OCI-LY1 (cell line): Measurements from ENCODE around the gene ITGA2.
A peak's percentile ranks its signal among the peaks of the same experiment; 100 is the strongest.

Experiments
- H2AFZ ChIP-seq: fragments of 200-600 bp; sonication (generic), shearing (Covaris generic); 2 replicates; pipeline ENCODE4 v1.6.0; 2014; ENCODE audit warnings: antibody characterized with exemption, mild to moderate bottlenecking, low read length
- H3F3A ChIP-seq: fragments of 200-600 bp; sonication (generic), shearing (Covaris generic); 2 replicates; pipeline ENCODE4 v1.6.0; 2014; ENCODE audit warnings: mild to moderate bottlenecking, antibody characterized with exemption, low read length, moderate library complexity; ENCODE audit not compliant: insufficient read depth
- H3K27ac ChIP-seq: fragments of 200-600 bp; sonication (generic); 2 replicates; pipeline ENCODE4 v1.5.1; 2014; ENCODE audit warnings: low read length, mixed run types, mild to moderate bottlenecking, low read depth; ENCODE audit not compliant: poor library complexity, severe bottlenecking
- H3K27me3 ChIP-seq: fragments of 200-600 bp; sonication (generic); 2 replicates; pipeline ENCODE4 v1.6.0; 2014; ENCODE audit warnings: antibody characterized with exemption, mild to moderate bottlenecking, low read length, moderate library complexity; ENCODE audit not compliant: insufficient read depth
- H3K36me3 ChIP-seq: fragments of 200-600 bp; sonication (generic); 2 replicates; pipeline ENCODE4 v1.6.1; 2014; ENCODE audit warnings: mild to moderate bottlenecking, antibody characterized with exemption, low read length, moderate library complexity, mixed read lengths; ENCODE audit not compliant: insufficient read depth
- H3K4me1 ChIP-seq: fragments of 200-600 bp; sonication (generic); 2 replicates; pipeline ENCODE4 v1.5.1; 2014; ENCODE audit warnings: mild to moderate bottlenecking, low read length, moderate library complexity; ENCODE audit not compliant: insufficient read depth, severe bottlenecking
- H3K4me2 ChIP-seq: fragments of 200-600 bp; sonication (generic), shearing (Covaris generic); 2 replicates; pipeline ENCODE4 v1.6.1; 2014; ENCODE audit warnings: low read length
- H3K4me3 ChIP-seq: fragments of 200-600 bp; sonication (generic); 2 replicates; pipeline ENCODE4 v1.5.1; 2014; ENCODE audit warnings: low read length, low read depth, mild to moderate bottlenecking, mixed read lengths; ENCODE audit not compliant: poor library complexity, severe bottlenecking
- H3K79me2 ChIP-seq: fragments of 200-600 bp; shearing (Covaris generic); 2 replicates; pipeline ENCODE4 v1.6.1; 2016; ENCODE audit warnings: mixed run types, low read length, mixed read lengths; ENCODE audit not compliant: insufficient read depth
- H3K9ac ChIP-seq: fragments of 200-600 bp; sonication (generic), shearing (Covaris generic); 2 replicates; pipeline ENCODE4 v1.6.1; 2014; ENCODE audit warnings: mild to moderate bottlenecking, low read length, mixed read lengths
- H3K9me2 ChIP-seq: fragments of 200-600 bp; sonication (generic), shearing (Covaris generic); 2 replicates; pipeline ENCODE4 v1.6.1; 2014; ENCODE audit warnings: low read depth, mild to moderate bottlenecking, low read length, mixed read lengths
- H3K9me3 ChIP-seq: fragments of 200-600 bp; shearing (Covaris generic); 2 replicates; pipeline ENCODE4 v1.6.1; 2014; ENCODE audit warnings: low read length, mixed read lengths
- H4K20me1 ChIP-seq: fragments of 200-600 bp; sonication (generic), shearing (Covaris generic); 2 replicates; pipeline ENCODE4 v1.6.0; 2016; ENCODE audit warnings: mild to moderate bottlenecking, low read length; ENCODE audit not compliant: insufficient read depth
- EZH2 ChIP-seq: fragments of 200-600 bp; sonication (generic), shearing (Covaris generic); IDR thresholded peaks from 2 replicates; pipeline ENCODE4 v1.8.0; 2017; ENCODE audit warnings: borderline replicate concordance, mixed run types, mild to moderate bottlenecking, antibody characterized with exemption, low read length, moderate library complexity, mixed read lengths
- TF ChIP-seq, protein P1 (sequence below): fragments of 200-600 bp; sonication (generic), shearing (Covaris generic); IDR thresholded peaks from 2 replicates; pipeline ENCODE4 v1.5.1; 2017; ENCODE audit warnings: mild to moderate bottlenecking, antibody characterized with exemption, low read length, moderate library complexity, mixed read lengths

The ITGA2 gene

DNA sequence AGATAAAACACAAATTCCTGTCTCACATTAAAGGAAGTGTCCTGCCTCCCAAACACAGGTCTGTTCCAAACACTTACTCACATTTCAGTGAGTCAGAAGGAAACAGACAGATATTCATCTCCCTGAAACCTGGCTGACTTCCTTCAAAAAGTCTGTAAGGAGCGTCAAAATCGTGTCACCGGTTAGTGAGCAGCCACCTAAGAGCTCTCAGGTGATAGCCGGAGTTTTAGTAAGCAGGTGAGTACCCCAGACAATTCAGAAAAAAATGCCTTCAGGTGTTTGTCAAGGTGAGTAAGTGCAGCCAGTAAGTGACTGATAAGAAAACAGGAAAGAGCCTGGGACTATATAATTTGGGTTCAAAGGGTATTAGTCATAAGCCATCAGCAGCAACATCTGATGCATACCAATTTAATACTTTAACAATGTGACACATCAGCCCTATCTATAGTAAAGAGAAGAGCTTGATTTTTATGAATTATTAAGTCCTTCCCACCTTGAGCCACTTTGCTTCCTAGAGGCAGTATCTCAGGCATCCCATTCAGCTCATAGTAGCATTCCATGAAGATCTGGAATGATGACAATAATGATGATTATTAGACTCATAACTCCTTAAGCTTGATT is 1.3 kb upstream of the ITGA2 start:
- Histone ChIP-seq H3K4me2 (no peak overlapping the region), H3K4me3 (no peak overlapping the region), H3K9ac (no peak overlapping the region), H3K36me3 (no peaks in the 10 kb centered on the region), H3K27ac (no peak overlapping the region), H4K20me1 (no peaks in the 10 kb centered on the region), H3K4me1 (peaks cover 10% of the 10 kb centered on the region), H2AFZ (no peak overlapping the region), H3K79me2 (no peaks in the 10 kb centered on the region), H3K9me3 (no peaks in the 10 kb centered on the region), H3F3A (no peaks in the 10 kb centered on the region), H3K27me3 (no peaks in the 10 kb centered on the region), H3K9me2 (no peaks in the 10 kb centered on the region)
- TF ChIP-seq EZH2, result no peak
- TF ChIP-seq, protein P1, sequence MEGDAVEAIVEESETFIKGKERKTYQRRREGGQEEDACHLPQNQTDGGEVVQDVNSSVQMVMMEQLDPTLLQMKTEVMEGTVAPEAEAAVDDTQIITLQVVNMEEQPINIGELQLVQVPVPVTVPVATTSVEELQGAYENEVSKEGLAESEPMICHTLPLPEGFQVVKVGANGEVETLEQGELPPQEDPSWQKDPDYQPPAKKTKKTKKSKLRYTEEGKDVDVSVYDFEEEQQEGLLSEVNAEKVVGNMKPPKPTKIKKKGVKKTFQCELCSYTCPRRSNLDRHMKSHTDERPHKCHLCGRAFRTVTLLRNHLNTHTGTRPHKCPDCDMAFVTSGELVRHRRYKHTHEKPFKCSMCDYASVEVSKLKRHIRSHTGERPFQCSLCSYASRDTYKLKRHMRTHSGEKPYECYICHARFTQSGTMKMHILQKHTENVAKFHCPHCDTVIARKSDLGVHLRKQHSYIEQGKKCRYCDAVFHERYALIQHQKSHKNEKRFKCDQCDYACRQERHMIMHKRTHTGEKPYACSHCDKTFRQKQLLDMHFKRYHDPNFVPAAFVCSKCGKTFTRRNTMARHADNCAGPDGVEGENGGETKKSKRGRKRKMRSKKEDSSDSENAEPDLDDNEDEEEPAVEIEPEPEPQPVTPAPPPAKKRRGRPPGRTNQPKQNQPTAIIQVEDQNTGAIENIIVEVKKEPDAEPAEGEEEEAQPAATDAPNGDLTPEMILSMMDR, result no peak

DNA sequence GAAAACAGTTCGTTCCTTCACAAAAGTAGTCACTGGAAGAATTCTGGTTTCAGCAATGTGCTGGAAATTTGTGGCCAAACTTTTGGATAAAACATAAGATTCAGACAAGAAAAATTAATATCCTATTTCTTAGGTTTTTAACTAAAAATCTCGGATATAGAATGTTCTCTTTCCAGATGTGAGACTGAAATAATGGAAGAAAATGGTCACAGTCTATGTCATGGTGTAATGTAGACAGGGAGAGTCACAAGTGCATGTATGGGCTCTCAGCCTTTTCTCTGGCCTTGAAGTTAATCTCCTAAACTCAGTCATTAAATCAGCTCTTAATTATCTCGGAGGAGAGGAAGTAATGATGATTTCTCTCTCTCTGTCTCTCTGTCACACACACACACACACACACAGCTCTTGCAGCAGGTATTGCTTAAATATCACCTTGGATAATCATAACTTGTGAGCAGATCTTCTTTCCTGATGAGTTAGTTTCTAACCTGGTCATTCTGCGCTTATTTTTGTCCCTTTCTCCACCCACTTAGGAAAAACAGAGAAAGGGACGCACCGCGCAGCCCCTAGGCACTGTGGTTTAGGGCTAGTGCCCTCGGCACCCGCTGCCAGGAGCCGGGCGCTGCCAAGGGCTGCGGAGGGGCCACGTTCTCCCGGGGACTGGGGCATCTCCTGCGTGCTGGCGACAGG is 672 bp upstream of the ITGA2 start:
- Histone ChIP-seq H2AFZ (no peak overlapping the region), H3K9me3 (no peaks in the 10 kb centered on the region), H3K36me3 (no peaks in the 10 kb centered on the region), H3K4me1 (peaks cover 10% of the 10 kb centered on the region), H3K9ac (0 out of 2 replicates have a peak overlapping the region, but pooled peaks have one; percentile 25), H3K9me2 (no peaks in the 10 kb centered on the region), H3K79me2 (no peaks in the 10 kb centered on the region), H3K4me2 (peak overlapping the region; percentile 70), H3K4me3 (peak overlapping the region; percentile 55), H3K27me3 (no peaks in the 10 kb centered on the region), H3F3A (no peaks in the 10 kb centered on the region), H3K27ac (no peak overlapping the region), H4K20me1 (no peaks in the 10 kb centered on the region)
- TF ChIP-seq, protein P1, result no peak
- TF ChIP-seq EZH2, result no peak

DNA sequence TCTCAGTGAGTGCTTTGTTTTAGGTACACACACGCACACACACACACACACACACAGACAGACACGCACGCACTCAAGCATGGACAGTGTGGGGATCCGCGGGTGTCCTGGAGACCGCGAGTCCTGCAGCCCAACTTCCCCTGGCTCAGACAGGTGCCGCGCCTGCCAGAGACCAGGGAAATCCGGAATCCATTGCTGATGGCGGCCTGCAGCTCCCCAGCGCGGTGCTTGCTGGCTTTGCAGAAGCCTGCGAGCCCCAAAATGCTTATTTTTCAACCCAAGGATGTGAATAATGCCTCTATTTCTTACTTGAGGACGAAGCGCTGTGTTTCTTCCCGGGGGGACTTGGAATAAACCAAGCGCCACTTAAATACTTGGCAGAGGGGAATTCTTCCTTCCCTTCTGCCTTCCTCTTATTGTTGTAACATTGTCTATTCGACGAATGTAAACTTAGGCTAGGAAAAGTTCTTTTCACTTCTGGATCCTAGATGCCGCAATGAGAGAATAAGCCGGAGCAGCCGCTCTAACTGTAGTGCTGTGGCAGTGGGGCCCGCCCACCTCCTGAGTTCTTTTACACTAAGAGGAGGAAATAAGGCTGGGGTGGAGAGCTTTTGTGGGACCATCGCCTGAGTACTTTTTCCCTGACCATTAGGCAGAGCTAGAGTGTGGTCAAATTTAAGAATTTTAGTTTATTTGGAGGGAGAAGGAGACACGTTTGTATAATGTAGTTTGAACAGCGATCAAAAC is 802 bp downstream of the ITGA2 start:
- Histone ChIP-seq H3K9me2 (no peaks in the 10 kb centered on the region), H3K4me2 (peak overlapping the region; percentile 70), H3K4me1 (peaks cover 10% of the 10 kb centered on the region), H3K36me3 (no peaks in the 10 kb centered on the region), H3K27ac (no peak overlapping the region), H4K20me1 (no peaks in the 10 kb centered on the region), H3F3A (no peaks in the 10 kb centered on the region), H3K79me2 (no peaks in the 10 kb centered on the region), H2AFZ (no peak overlapping the region), H3K9ac (peak overlapping the region; percentile 7; the same call in 1 of the 2 replicates), H3K27me3 (no peaks in the 10 kb centered on the region), H3K4me3 (peak overlapping the region; percentile 55), H3K9me3 (no peaks in the 10 kb centered on the region)
- TF ChIP-seq, protein P1, result no peak; the same call in 1 of the 2 replicates
- TF ChIP-seq EZH2, result no peak
